HCT116 (cell line): ENCODE results near the gene PDHB. TPM values are rescaled to one million over a fixed set of nuclear protein-coding genes. Genes with fewer than 3 reads are reported as not detected.

Experiments used
- ATAC-seq: fragments of 200-7000 bp; cut with Tn5 transposase; 2 replicates; pipeline ENCODE4 v1.9.1; 2020; ENCODE audit warnings: mild to moderate bottlenecking, moderate library complexity
- BruUV-seq: library from RNA; stranded (reverse); fragments of 400-500 nt; replicated peaks from 2 replicates; lab custom pipeline; 2021; lab: Mats Ljungman, UMichigan
- CTCF ChIA-PET: fragments of 300-600 bp; sonication (Branson Sonifier 250); formaldehyde crosslinking; loops from one replicate; lab custom pipeline; 2021; ENCODE audit warnings: antibody characterized with exemption; lab: Charles Lee
- POLR2A ChIA-PET: fragments of 300-600, 350-600 bp; sonication (Branson Sonifier 250); formaldehyde crosslinking; loops from one replicate; lab custom pipeline; 2021; ENCODE audit warnings: antibody characterized with exemption; lab: Charles Lee
- RAD21 ChIA-PET, 2 experiments: fragments of 300-600 bp; sonication (Branson Sonifier 250); formaldehyde crosslinking; loops; one replicate each; lab custom pipeline; 2023; ENCODE audit warnings: low total read pairs in 2 of 2; ENCODE audit not compliant: uncharacterized antibody in 2 of 2, unreplicated experiment in 2 of 2, low non-redundant PET in 1 of 2; lab: Charles Lee
- DNase-seq: peaks from one replicate; pipeline ENCODE4 v3.0.0-alpha.2; 2010; ENCODE audit warnings: low read depth, low spot score
- H2AFZ ChIP-seq: fragments of 200-600 bp; shearing (Covaris generic), sonication (generic); 2 replicates; pipeline ENCODE4 v1.6.1; 2017; ENCODE audit warnings: low read depth, mixed run types, mixed read lengths, antibody characterized with exemption, low read length; ENCODE audit not compliant: poor library complexity, severe bottlenecking
- H3K27ac ChIP-seq: 2 replicates; pipeline ENCODE4 v1.5.1; 2012; ENCODE audit warnings: low read depth, low read length
- H3K27me3 ChIP-seq: fragments of 200-600 bp; sonication (generic); 2 replicates; pipeline ENCODE4 v1.6.1; 2016; ENCODE audit warnings: mixed run types, low read length, mixed read lengths; ENCODE audit not compliant: insufficient read depth
- H3K36me3 ChIP-seq, 2 experiments: fragments of 200-500 bp in 1 of 2; fragments of 200-600 bp in 1 of 2; sonication (Bioruptor generic) in 1 of 2; sonication (generic) in 1 of 2; 2 replicates each; pipeline versions ENCODE4 v1.5.1 to v1.6.1; 2014 to 2016; ENCODE audit warnings: low read length in 2 of 2, inconsistent platforms in 1 of 2, mixed read lengths in 1 of 2, mixed run types in 1 of 2; ENCODE audit not compliant: insufficient read depth in 2 of 2, control insufficient read depth in 1 of 2
- H3K4me1 ChIP-seq, 2 experiments: fragments of 200-600 bp in 1 of 2; sonication (generic) in 1 of 2; 2 replicates each; pipeline versions ENCODE4 v1.5.1 to v1.6.1; 2012 to 2017; ENCODE audit warnings: low read length in 2 of 2, inconsistent platforms in 1 of 2, mild to moderate bottlenecking in 1 of 2, mixed read lengths in 1 of 2, mixed run types in 1 of 2, moderate library complexity in 1 of 2; ENCODE audit not compliant: insufficient read depth in 2 of 2, control insufficient read depth in 1 of 2
- H3K4me2 ChIP-seq: fragments of 200-600 bp; sonication (generic); 2 replicates; pipeline ENCODE4 v1.6.1; 2017; ENCODE audit warnings: mixed run types, low read length, mixed read lengths
- H3K4me3 ChIP-seq, 2 experiments: fragments of 200-600 bp in 1 of 2; sonication (generic) in 1 of 2; replicated peaks in 1 of 2; 2 replicates each; pipeline ENCODE4 v1.5.1; 2011 to 2016; ENCODE audit warnings: low read length in 2 of 2, control low read depth in 1 of 2, low read depth in 1 of 2, mild to moderate bottlenecking in 1 of 2, mixed read lengths in 1 of 2, mixed run types in 1 of 2
- H3K79me2 ChIP-seq: fragments of 200-600 bp; sonication (generic); 2 replicates; pipeline ENCODE4 v1.6.1; 2017; ENCODE audit warnings: mild to moderate bottlenecking, mixed run types, low read length, moderate library complexity, mixed read lengths; ENCODE audit not compliant: insufficient read depth
- H3K9ac ChIP-seq: fragments of 200-600 bp; sonication (generic); 2 replicates; pipeline ENCODE4 v1.6.1; 2016; ENCODE audit warnings: low read length, mixed read lengths
- H3K9me2 ChIP-seq: fragments of 200-600 bp; sonication (generic), shearing (Covaris generic); 2 replicates; pipeline ENCODE4 v1.6.1; 2017; ENCODE audit warnings: mixed run types, mild to moderate bottlenecking, moderate library complexity; ENCODE audit not compliant: insufficient read depth
- H3K9me3 ChIP-seq, 2 experiments: fragments of 200-500 bp in 1 of 2; fragments of 200-600 bp in 1 of 2; sonication (Bioruptor generic) in 1 of 2; sonication (generic) in 1 of 2; 2 replicates each; pipeline ENCODE4 v1.6.1; 2014 to 2017; ENCODE audit warnings: low read length in 2 of 2, mixed read lengths in 2 of 2, inconsistent platforms in 1 of 2, low read depth in 1 of 2, mild to moderate bottlenecking in 1 of 2, mixed run types in 1 of 2, moderate library complexity in 1 of 2; ENCODE audit not compliant: control insufficient read depth in 1 of 2, insufficient read depth in 1 of 2
- H4K20me1 ChIP-seq: fragments of 200-600 bp; sonication (generic), shearing (Covaris generic); 2 replicates; pipeline ENCODE4 v1.6.1; 2017; ENCODE audit warnings: mixed run types, mild to moderate bottlenecking, moderate library complexity; ENCODE audit not compliant: insufficient read depth
- CBX3 ChIP-seq: IDR thresholded peaks from 2 replicates; pipeline ENCODE4 v1.6.1; 2012; ENCODE audit warnings: low read depth
- CEBPB ChIP-seq: IDR thresholded peaks from 2 replicates; pipeline ENCODE4 v1.6.1; 2012; ENCODE audit warnings: low read depth
- ELF1 ChIP-seq: IDR thresholded peaks from 2 replicates; pipeline ENCODE4 v1.6.1; 2012; ENCODE audit warnings: low read depth, borderline replicate concordance
- EZH2 ChIP-seq: fragments of 200-600 bp; sonication (generic); IDR thresholded peaks from 2 replicates; pipeline ENCODE4 v1.6.1; 2017; ENCODE audit warnings: antibody characterized with exemption, mixed run types
- EZH2phosphoT487 ChIP-seq: fragments of 200-600 bp; IDR thresholded peaks from 2 replicates; pipeline ENCODE4 v1.6.1; 2018; ENCODE audit warnings: antibody characterized with exemption, borderline replicate concordance
- FOSL1 ChIP-seq: IDR thresholded peaks from 2 replicates; pipeline ENCODE4 v1.6.1; 2012; ENCODE audit warnings: low read depth
- JUND ChIP-seq: IDR thresholded peaks from 2 replicates; pipeline ENCODE4 v1.6.1; 2012
- POLR2AphosphoS5 ChIP-seq: IDR thresholded peaks from 2 replicates; pipeline ENCODE4 v1.6.1; 2011; ENCODE audit warnings: mild to moderate bottlenecking, low read depth, low read length, moderate library complexity
- SP1 ChIP-seq: IDR thresholded peaks from 2 replicates; pipeline ENCODE4 v1.6.1; 2012; ENCODE audit warnings: low read depth
- SRF ChIP-seq: IDR thresholded peaks from 2 replicates; pipeline ENCODE4 v1.6.1; 2012; ENCODE audit warnings: low read depth
- TCF7L2 ChIP-seq: IDR thresholded peaks from 2 replicates; pipeline ENCODE4 v1.7.0; 2011; ENCODE audit warnings: borderline replicate concordance, inconsistent platforms; ENCODE audit not compliant: insufficient read depth, insufficient read length; ENCODE audit errors: extremely low read depth
- YY1 ChIP-seq: IDR thresholded peaks from 2 replicates; pipeline ENCODE4 v1.6.1; 2011; ENCODE audit warnings: low read length, low read depth, moderate library complexity, mild to moderate bottlenecking; ENCODE audit not compliant: insufficient replicate concordance; ENCODE audit errors: extremely low read depth
- ZFX ChIP-seq: fragments of 450-650 bp; IDR thresholded peaks from 2 replicates; pipeline ENCODE4 v1.6.1; 2017
- ZNF274 ChIP-seq: fragments of 200-500 bp; sonication (Bioruptor generic); IDR thresholded peaks from 2 replicates; pipeline ENCODE4 v1.6.1; 2014; ENCODE audit warnings: mild to moderate bottlenecking, low read depth, low read length, inconsistent platforms
- intact Hi-C: fragments of 100-400 bp; cut with micrococcal nuclease; formaldehyde crosslinking; loops from 2 replicates; pipeline ENCODE4 v1.10.0; 2022
- total RNA-seq: library from RNA; stranded (reverse); gene quantifications from one replicate; pipeline ENCODE4 v1.2.1, GENCODE V29; 2021; ENCODE audit not compliant: unreplicated experiment
- TF ChIP-seq, protein P1 (sequence below), 3 experiments: fragments of 200-600 bp in 1 of 3; sonication (generic) in 1 of 3; IDR thresholded peaks in 2 of 3; conservative IDR thresholded peaks in 1 of 3; 2 replicates each; pipeline ENCODE4 v1.5.1; 2012 to 2017; ENCODE audit warnings: low read depth in 2 of 3, low read length in 2 of 3, antibody characterized with exemption in 1 of 3, borderline replicate concordance in 1 of 3, control low read depth in 1 of 3, mild to moderate bottlenecking in 1 of 3, mixed read lengths in 1 of 3, mixed run types in 1 of 3, moderate library complexity in 1 of 3; ENCODE audit not compliant: insufficient read depth in 1 of 3
- TF ChIP-seq, protein P2 (sequence below): IDR thresholded peaks from 2 replicates; pipeline ENCODE4 v1.6.1; 2012
- TF ChIP-seq, protein P3 (sequence below): IDR thresholded peaks from 2 replicates; pipeline ENCODE4 v1.6.1; 2012; ENCODE audit warnings: low read depth
- TF ChIP-seq, protein P4 (sequence below): IDR thresholded peaks from 2 replicates; pipeline ENCODE4 v1.6.1; 2011; ENCODE audit warnings: mild to moderate bottlenecking, low read length, moderate library complexity; ENCODE audit not compliant: insufficient replicate concordance; ENCODE audit errors: extremely low read depth
- TF ChIP-seq, protein P5 (sequence below): IDR thresholded peaks from 2 replicates; pipeline ENCODE4 v1.6.1; 2012

PDHB gene
- total RNA-seq, 1 experiment from 2014 or later: 60.2 TPM

DNA sequence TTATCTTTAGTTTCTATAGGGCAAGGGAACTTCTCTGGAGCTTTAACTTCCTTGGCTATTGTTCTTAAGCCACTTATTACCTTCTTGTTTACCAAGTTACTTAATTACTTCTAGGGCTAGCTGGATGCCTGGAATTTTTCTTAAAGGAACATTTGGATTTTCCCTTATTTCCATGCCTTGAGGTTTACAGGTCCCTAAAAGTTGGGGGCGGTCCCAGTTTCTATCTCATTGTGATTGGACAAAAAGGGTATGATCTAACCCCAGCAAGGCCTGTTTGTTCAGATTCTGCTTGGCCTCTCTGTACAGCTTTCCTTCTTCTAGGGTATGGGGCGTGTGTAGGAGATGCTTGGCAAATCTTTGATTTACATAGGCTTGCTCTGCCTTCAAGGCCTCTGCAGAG lies 17.4 kb downstream of the PDHB start:
- Histone ChIP-seq H3K9ac (no peak overlapping the region), H3K36me3 (no peaks in the 10 kb centered on the region), H3K9me3 (no peaks in the 10 kb centered on the region)
- no TSS peak for BruUV-seq
- TF ChIP-seq YY1 (no peak), JUND (no peak), CEBPB (no peak), SRF (no peak), FOSL1 (no peak), ZNF274 (no peak), CBX3 (no peak), ZFX (no peak), POLR2AphosphoS5 (no peak), EZH2phosphoT487 (no peak), SP1 (no peak), TCF7L2 (no peak), ELF1 (no peak), EZH2 (no peak)
- TF ChIP-seq, protein P1, sequence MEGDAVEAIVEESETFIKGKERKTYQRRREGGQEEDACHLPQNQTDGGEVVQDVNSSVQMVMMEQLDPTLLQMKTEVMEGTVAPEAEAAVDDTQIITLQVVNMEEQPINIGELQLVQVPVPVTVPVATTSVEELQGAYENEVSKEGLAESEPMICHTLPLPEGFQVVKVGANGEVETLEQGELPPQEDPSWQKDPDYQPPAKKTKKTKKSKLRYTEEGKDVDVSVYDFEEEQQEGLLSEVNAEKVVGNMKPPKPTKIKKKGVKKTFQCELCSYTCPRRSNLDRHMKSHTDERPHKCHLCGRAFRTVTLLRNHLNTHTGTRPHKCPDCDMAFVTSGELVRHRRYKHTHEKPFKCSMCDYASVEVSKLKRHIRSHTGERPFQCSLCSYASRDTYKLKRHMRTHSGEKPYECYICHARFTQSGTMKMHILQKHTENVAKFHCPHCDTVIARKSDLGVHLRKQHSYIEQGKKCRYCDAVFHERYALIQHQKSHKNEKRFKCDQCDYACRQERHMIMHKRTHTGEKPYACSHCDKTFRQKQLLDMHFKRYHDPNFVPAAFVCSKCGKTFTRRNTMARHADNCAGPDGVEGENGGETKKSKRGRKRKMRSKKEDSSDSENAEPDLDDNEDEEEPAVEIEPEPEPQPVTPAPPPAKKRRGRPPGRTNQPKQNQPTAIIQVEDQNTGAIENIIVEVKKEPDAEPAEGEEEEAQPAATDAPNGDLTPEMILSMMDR (IDR thresholded peaks at IDR 0.05 in 2 of 3, conservative IDR thresholded peaks at IDR 0.05 in 1 of 3; ENCODE audit: borderline replicate concordance in 1 of 3, insufficient read depth in 1 of 3, low read depth in 2 of 3, low read length in 2 of 3): no peak
- TF ChIP-seq, protein P2, sequence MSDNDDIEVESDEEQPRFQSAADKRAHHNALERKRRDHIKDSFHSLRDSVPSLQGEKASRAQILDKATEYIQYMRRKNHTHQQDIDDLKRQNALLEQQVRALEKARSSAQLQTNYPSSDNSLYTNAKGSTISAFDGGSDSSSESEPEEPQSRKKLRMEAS: no peak
- TF ChIP-seq, protein P3, sequence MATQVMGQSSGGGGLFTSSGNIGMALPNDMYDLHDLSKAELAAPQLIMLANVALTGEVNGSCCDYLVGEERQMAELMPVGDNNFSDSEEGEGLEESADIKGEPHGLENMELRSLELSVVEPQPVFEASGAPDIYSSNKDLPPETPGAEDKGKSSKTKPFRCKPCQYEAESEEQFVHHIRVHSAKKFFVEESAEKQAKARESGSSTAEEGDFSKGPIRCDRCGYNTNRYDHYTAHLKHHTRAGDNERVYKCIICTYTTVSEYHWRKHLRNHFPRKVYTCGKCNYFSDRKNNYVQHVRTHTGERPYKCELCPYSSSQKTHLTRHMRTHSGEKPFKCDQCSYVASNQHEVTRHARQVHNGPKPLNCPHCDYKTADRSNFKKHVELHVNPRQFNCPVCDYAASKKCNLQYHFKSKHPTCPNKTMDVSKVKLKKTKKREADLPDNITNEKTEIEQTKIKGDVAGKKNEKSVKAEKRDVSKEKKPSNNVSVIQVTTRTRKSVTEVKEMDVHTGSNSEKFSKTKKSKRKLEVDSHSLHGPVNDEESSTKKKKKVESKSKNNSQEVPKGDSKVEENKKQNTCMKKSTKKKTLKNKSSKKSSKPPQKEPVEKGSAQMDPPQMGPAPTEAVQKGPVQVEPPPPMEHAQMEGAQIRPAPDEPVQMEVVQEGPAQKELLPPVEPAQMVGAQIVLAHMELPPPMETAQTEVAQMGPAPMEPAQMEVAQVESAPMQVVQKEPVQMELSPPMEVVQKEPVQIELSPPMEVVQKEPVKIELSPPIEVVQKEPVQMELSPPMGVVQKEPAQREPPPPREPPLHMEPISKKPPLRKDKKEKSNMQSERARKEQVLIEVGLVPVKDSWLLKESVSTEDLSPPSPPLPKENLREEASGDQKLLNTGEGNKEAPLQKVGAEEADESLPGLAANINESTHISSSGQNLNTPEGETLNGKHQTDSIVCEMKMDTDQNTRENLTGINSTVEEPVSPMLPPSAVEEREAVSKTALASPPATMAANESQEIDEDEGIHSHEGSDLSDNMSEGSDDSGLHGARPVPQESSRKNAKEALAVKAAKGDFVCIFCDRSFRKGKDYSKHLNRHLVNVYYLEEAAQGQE: no peak
- TF ChIP-seq, protein P4, sequence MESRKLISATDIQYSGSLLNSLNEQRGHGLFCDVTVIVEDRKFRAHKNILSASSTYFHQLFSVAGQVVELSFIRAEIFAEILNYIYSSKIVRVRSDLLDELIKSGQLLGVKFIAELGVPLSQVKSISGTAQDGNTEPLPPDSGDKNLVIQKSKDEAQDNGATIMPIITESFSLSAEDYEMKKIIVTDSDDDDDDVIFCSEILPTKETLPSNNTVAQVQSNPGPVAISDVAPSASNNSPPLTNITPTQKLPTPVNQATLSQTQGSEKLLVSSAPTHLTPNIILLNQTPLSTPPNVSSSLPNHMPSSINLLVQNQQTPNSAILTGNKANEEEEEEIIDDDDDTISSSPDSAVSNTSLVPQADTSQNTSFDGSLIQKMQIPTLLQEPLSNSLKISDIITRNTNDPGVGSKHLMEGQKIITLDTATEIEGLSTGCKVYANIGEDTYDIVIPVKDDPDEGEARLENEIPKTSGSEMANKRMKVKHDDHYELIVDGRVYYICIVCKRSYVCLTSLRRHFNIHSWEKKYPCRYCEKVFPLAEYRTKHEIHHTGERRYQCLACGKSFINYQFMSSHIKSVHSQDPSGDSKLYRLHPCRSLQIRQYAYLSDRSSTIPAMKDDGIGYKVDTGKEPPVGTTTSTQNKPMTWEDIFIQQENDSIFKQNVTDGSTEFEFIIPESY: no peak
- TF ChIP-seq, protein P5, sequence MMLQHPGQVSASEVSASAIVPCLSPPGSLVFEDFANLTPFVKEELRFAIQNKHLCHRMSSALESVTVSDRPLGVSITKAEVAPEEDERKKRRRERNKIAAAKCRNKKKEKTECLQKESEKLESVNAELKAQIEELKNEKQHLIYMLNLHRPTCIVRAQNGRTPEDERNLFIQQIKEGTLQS: no peak
- TF ChIP-seq, all 23 proteins: peak for 0
- Histone ChIP-seq H3K27ac (no peak overlapping the region), H4K20me1 (no peaks in the 10 kb centered on the region), H3K27me3 (no peaks in the 10 kb centered on the region), H3K9me2 (no peaks in the 10 kb centered on the region), H3K4me2 (no peak overlapping the region), H2AFZ (no peak overlapping the region), H3K4me3 (no peak overlapping the region), H3K4me1 (peaks cover 2 to 3% of the 10 kb centered on the region in 2 experiments; a peak in 3 of 4 replicates), H3K79me2 (no peaks in the 10 kb centered on the region)
- DNase-seq (no peak), ATAC-seq (no peak)
- ChIA-PET RAD21 (no interaction called here), CTCF (interaction anchor here (1.5 to 1.9 kb wide), 3 partner anchors 95 to 239 kb away, joined by 4 to 6 read pairs (median 4); no protein-coding TSS in a partner anchor), POLR2A (no interaction called here)
- intact Hi-C loops: no loop called here
